H1 (cell line): ENCODE results near the gene LPP. TPM values are rescaled to one million over a fixed set of nuclear protein-coding genes. Genes with fewer than 3 reads are reported as not detected.

Experiments
- CTCF ChIA-PET: fragments of 300-600 bp; sonication (Branson Sonifier 250); formaldehyde crosslinking; loops from one replicate; lab custom pipeline; 2021; ENCODE audit not compliant: partially characterized antibody; lab: Charles Lee
- POLR2A ChIA-PET: fragments of 300-600 bp; sonication (Branson Sonifier 250); formaldehyde crosslinking; loops from one replicate; lab custom pipeline; 2021; ENCODE audit warnings: inconsistent platforms; ENCODE audit not compliant: partially characterized antibody; lab: Charles Lee
- DNase-seq, 2 experiments: peaks; one replicate each; pipeline versions ENCODE4 v3.0.0 to v3.0.0-alpha.2; 2010 to 2022; ENCODE audit warnings: low spot score in 2 of 2, low read depth in 1 of 2, mixed read lengths in 1 of 2
- FAIRE-seq: peaks from 2 replicates; lab custom pipeline; 2011; peaks lifted over from hg19 to GRCh38; lab: Jason Lieb, UNC
- H2AFZ ChIP-seq: 2 replicates; pipeline ENCODE4 v1.8.1; 2012; ENCODE audit warnings: low read length, inconsistent platforms
- H2AK5ac ChIP-seq: 2 replicates; pipeline ENCODE4 v1.6.1; 2013; ENCODE audit warnings: low read depth, low read length
- H2BK120ac ChIP-seq: replicated peaks from 2 replicates; pipeline ENCODE3; 2013; ENCODE audit warnings: low read depth, low read length, inconsistent platforms
- H2BK12ac ChIP-seq: 2 replicates; pipeline ENCODE4 v1.6.1; 2013; ENCODE audit warnings: low read depth, low read length
- H2BK15ac ChIP-seq: 2 replicates; pipeline ENCODE4 v1.6.1; 2013; ENCODE audit warnings: low read length
- H2BK20ac ChIP-seq: 2 replicates; pipeline ENCODE4 v1.6.1; 2013; ENCODE audit warnings: low read length
- H2BK5ac ChIP-seq: 2 replicates; pipeline ENCODE4 v1.6.1; 2013; ENCODE audit warnings: low read depth, low read length
- H3K14ac ChIP-seq: 2 replicates; pipeline ENCODE4 v1.6.1; 2013; ENCODE audit warnings: inconsistent platforms; ENCODE audit not compliant: insufficient read length
- H3K18ac ChIP-seq: 2 replicates; pipeline ENCODE4 v1.6.1; 2013; ENCODE audit warnings: low read length; ENCODE audit errors: extremely low read depth
- H3K23ac ChIP-seq: 2 replicates; pipeline ENCODE4 v1.6.1; 2013; ENCODE audit warnings: inconsistent platforms; ENCODE audit not compliant: insufficient read length
- H3K23me2 ChIP-seq: 2 replicates; pipeline ENCODE4 v1.6.1; 2013; ENCODE audit warnings: low read depth, low read length
- H3K27ac ChIP-seq: 2 replicates; pipeline ENCODE4 v1.6.1; 2011; ENCODE audit warnings: low read depth, low read length, inconsistent platforms
- H3K27me3 ChIP-seq, 4 experiments: replicated peaks in 1 of 4; 1 replicate in 1 of 4; 2 replicates in 3 of 4; pipeline versions ENCODE4 v1.6.1 to v1.8.1; 2011 to 2013; ENCODE audit warnings: low read length in 3 of 4, mild to moderate bottlenecking in 3 of 4, inconsistent platforms in 2 of 4, mixed read lengths in 2 of 4, moderate library complexity in 1 of 4; ENCODE audit not compliant: control insufficient read depth in 3 of 4, insufficient read depth in 3 of 4; ENCODE audit errors: extremely low read depth in 1 of 4
- H3K36me3 ChIP-seq, 4 experiments: 2 replicates each; pipeline versions ENCODE4 v1.6.1 to v1.8.1; 2011 to 2013; ENCODE audit warnings: mild to moderate bottlenecking in 4 of 4, low read length in 3 of 4, moderate library complexity in 2 of 4, control low read depth in 1 of 4, inconsistent platforms in 1 of 4; ENCODE audit not compliant: insufficient read depth in 4 of 4, control insufficient read depth in 2 of 4
- H3K4ac ChIP-seq: replicated peaks from 2 replicates; pipeline ENCODE3; 2013; ENCODE audit warnings: low read length, low read depth, mixed read lengths, inconsistent platforms; ENCODE audit not compliant: insufficient read length
- H3K4me1 ChIP-seq, 4 experiments: replicated peaks in 1 of 4; 1 replicate in 1 of 4; 2 replicates in 3 of 4; pipeline versions ENCODE4 v1.6.1 to v1.8.1; 2011 to 2013; ENCODE audit warnings: low read length in 3 of 4, inconsistent platforms in 2 of 4, mixed read lengths in 1 of 4; ENCODE audit not compliant: insufficient read depth in 4 of 4, control insufficient read depth in 3 of 4
- H3K4me2 ChIP-seq, 2 experiments: 2 replicates each; pipeline versions ENCODE4 v1.6.1 to v1.8.1; 2011 to 2013; ENCODE audit warnings: low read depth in 2 of 2, low read length in 2 of 2, control low read depth in 1 of 2, inconsistent platforms in 1 of 2, mild to moderate bottlenecking in 1 of 2; ENCODE audit not compliant: insufficient read depth in 1 of 2
- H3K4me3 ChIP-seq, 4 experiments: fragments of 200-600, 300-600 bp in 1 of 4; sonication (generic), shearing (Covaris generic), sonication (Bioruptor Twin) in 1 of 4; 2 replicates each; pipeline versions ENCODE4 v1.5.1 to v1.8.1; 2011 to 2016; ENCODE audit warnings: low read length in 4 of 4, low read depth in 3 of 4, control low read depth in 2 of 4, inconsistent platforms in 2 of 4, mild to moderate bottlenecking in 2 of 4, mixed read lengths in 1 of 4, moderate library complexity in 1 of 4; ENCODE audit not compliant: insufficient read depth in 2 of 4; ENCODE audit errors: extremely low read depth in 1 of 4
- H3K56ac ChIP-seq: replicated peaks from 2 replicates; pipeline ENCODE3; 2013; ENCODE audit warnings: low read depth, mild to moderate bottlenecking, mixed read lengths, low read length, inconsistent platforms; ENCODE audit not compliant: insufficient read length
- H3K79me1 ChIP-seq: 2 replicates; pipeline ENCODE4 v1.6.1; 2013; ENCODE audit warnings: low read depth, low read length, control low read depth
- H3K79me2 ChIP-seq, 2 experiments: 2 replicates each; pipeline versions ENCODE4 v1.6.1 to v1.8.1; 2012 to 2013; ENCODE audit warnings: low read length in 2 of 2, mild to moderate bottlenecking in 2 of 2, inconsistent platforms in 1 of 2; ENCODE audit not compliant: insufficient read depth in 2 of 2, control insufficient read depth in 1 of 2
- H3K9ac ChIP-seq, 4 experiments: replicated peaks in 1 of 4; 1 replicate in 1 of 4; 2 replicates in 3 of 4; pipeline versions ENCODE4 v1.6.1 to v1.8.1; 2011 to 2013; ENCODE audit warnings: low read depth in 3 of 4, low read length in 3 of 4, control low read depth in 2 of 4, mild to moderate bottlenecking in 2 of 4, moderate library complexity in 2 of 4, inconsistent platforms in 1 of 4; ENCODE audit errors: extremely low read depth in 1 of 4
- H3K9me3 ChIP-seq, 2 experiments: 2 replicates each; pipeline versions ENCODE4 v1.6.1 to v1.8.1; 2012 to 2013; ENCODE audit warnings: mild to moderate bottlenecking in 2 of 2, moderate library complexity in 2 of 2, control low read depth in 1 of 2, inconsistent platforms in 1 of 2, low read depth in 1 of 2, low read length in 1 of 2, mixed read lengths in 1 of 2; ENCODE audit not compliant: insufficient read depth in 2 of 2
- H4K20me1 ChIP-seq, 2 experiments: replicated peaks in 1 of 2; 2 replicates each; pipeline versions ENCODE3 to v1.8.1; 2011 to 2013; ENCODE audit warnings: inconsistent platforms in 2 of 2, low read length in 2 of 2, mild to moderate bottlenecking in 1 of 2; ENCODE audit not compliant: insufficient read depth in 2 of 2, control insufficient read depth in 1 of 2
- H4K5ac ChIP-seq: 2 replicates; pipeline ENCODE4 v1.6.1; 2013; ENCODE audit warnings: low read length, low read depth, mixed read lengths, inconsistent platforms; ENCODE audit not compliant: insufficient read length
- H4K8ac ChIP-seq: 2 replicates; pipeline ENCODE4 v1.8.0; 2013; ENCODE audit warnings: mild to moderate bottlenecking, moderate library complexity, low read length, inconsistent platforms; ENCODE audit not compliant: insufficient read depth; ENCODE audit errors: extremely low read depth
- H4K91ac ChIP-seq: replicated peaks from 2 replicates; pipeline ENCODE3; 2013; ENCODE audit warnings: low read length, mixed read lengths, inconsistent platforms; ENCODE audit not compliant: insufficient read length
- TBP ChIP-seq: IDR thresholded peaks from 2 replicates; pipeline ENCODE4 v1.6.1; 2011; ENCODE audit warnings: low read depth, low read length, improper control_type of control experiment
- WGBS, 2 experiments: shearing (Covaris generic) in 1 of 2; methylation state at CpG; one replicate each; pipeline versions ENCODE4 v1.1.6 to v1.1.7; 2013 to 2015; ENCODE audit warnings: low lambda C conversion rate in 2 of 2, mixed read lengths in 2 of 2, inconsistent platforms in 1 of 2, low coverage in 1 of 2, missing lambda C conversion rate in 1 of 2; ENCODE audit not compliant: insufficient replicate concordance in 2 of 2, insufficient coverage in 1 of 2, insufficient read length in 1 of 2; ENCODE audit errors: extremely low coverage in 1 of 2, missing lambda C conversion rate in 1 of 2; 5-methylcytosine and 5-hydroxymethylcytosine counted together
- polyA plus RNA-seq, 7 experiments: library from polyadenylated mRNA; depleted of rRNA in 3 of 7; stranded (reverse) in 5 of 7; unstranded in 2 of 7; fragments of >200 nt in 5 of 7; fragments of 200-250 nt in 2 of 7; gene quantifications; 1 replicate in 5 of 7; 2 replicates in 1 of 7; 4 replicates in 1 of 7; pipeline versions ENCODE4 v1.2.1 to v1.2.3, GENCODE V29; 2011 to 2013; ENCODE audit warnings: missing spikeins in 2 of 7, mixed read lengths in 2 of 7
- total RNA-seq: library from RNA; stranded (reverse); fragmentation: NEBNext Ultra II Directional; extraction: Animal tissue kit (Norgen Biotek cat#: 25700); gene quantifications from 2 replicates; pipeline ENCODE4 v1.2.1, GENCODE V29; 2021

The LPP gene
- total and polyA plus RNA-seq, 2 of the 8 experiments (the other 6 are each of a cell fraction or from before 2014, with no cell fraction given): 10.0 to 53.3 TPM

GRCh38 chr3:188122571-188123169 is 31.3 kb upstream of the LPP start:
- Histone ChIP-seq H3K56ac (no peak overlapping the region), H4K20me1 (no peaks in the 10 kb centered on the region), H2AFZ (no peak overlapping the region), H4K5ac (no peak overlapping the region), H2BK20ac (no peak overlapping the region), H3K9ac (no peak overlapping the region), H3K23me2 (no peaks in the 10 kb centered on the region), H3K4me3 (no peak overlapping the region), H3K18ac (no peak overlapping the region), H3K9me3 (no peaks in the 10 kb centered on the region), H2BK15ac (no peak overlapping the region), H3K79me2 (no peaks in the 10 kb centered on the region), H3K27me3 (no peaks in the 10 kb centered on the region), H3K27ac (no peak overlapping the region), H3K23ac (no peak overlapping the region), H2BK5ac (no peak overlapping the region), H3K79me1 (no peaks in the 10 kb centered on the region), H4K91ac (no peak overlapping the region), H3K4ac (no peak overlapping the region), H3K4me1 (peaks cover 0 to 10% (median 5%) of the 10 kb centered on the region in 4 experiments; a peak in 3 of 7 replicates), H2AK5ac (no peak overlapping the region), H4K8ac (no peak overlapping the region), H2BK120ac (no peak overlapping the region), H3K4me2 (no peak overlapping the region), H3K36me3 (no peaks in the 10 kb centered on the region), H2BK12ac (no peak overlapping the region), H3K14ac (no peak overlapping the region)
- ChIA-PET POLR2A (interaction anchor here (1.2 kb wide), 1 partner anchor 63 kb away, joined by 3 read pairs; no protein-coding TSS in a partner anchor), CTCF (interaction anchor here (0.6 to 1.1 kb wide), 3 partner anchors 11 to 383 kb away, joined by 3 read pairs; no protein-coding TSS in a partner anchor)
- DNase-seq (no peak), FAIRE-seq (no peak)
- TF ChIP-seq TBP: no peak
- WGBS, 2 experiments: 92% methylated on average over 4 of the region's 4 CpGs; no CpG with 5 or more reads in 1 of the 2 experiments
